Urinary bladder (tissue), 4 donors: Measurements from ENCODE around the gene C14orf132. TPM values are rescaled to one million over a fixed set of nuclear protein-coding genes. Genes with fewer than 3 reads are reported as not detected.

Experiments
- DNase-seq: peaks from one replicate; pipeline ENCODE4 v3.0.0-alpha.2; 2015; ENCODE audit errors: extremely low spot score
- H3K27ac ChIP-seq: one replicate; pipeline ENCODE4 v1.5.1; 2013; ENCODE audit warnings: low read depth, mild to moderate bottlenecking, moderate library complexity
- H3K36me3 ChIP-seq: one replicate; pipeline ENCODE4 v1.6.1; 2013; ENCODE audit warnings: mild to moderate bottlenecking, moderate library complexity; ENCODE audit not compliant: insufficient read depth
- H3K4me1 ChIP-seq: one replicate; pipeline ENCODE4 v1.6.1; 2013; ENCODE audit warnings: mild to moderate bottlenecking, moderate library complexity; ENCODE audit not compliant: insufficient read depth
- H3K4me3 ChIP-seq: one replicate; pipeline ENCODE4 v1.5.1; 2013; ENCODE audit warnings: low read depth, low read length
- WGBS: extraction: QIAGEN DNeasy Blood & Tissue Kit; methylation state at CpG from one replicate; pipeline ENCODE4 v1.1.7; 2013; 5-methylcytosine and 5-hydroxymethylcytosine counted together
- polyA plus RNA-seq: library from polyadenylated mRNA; stranded (reverse); fragments of 200-250 nt; gene quantifications from one replicate; pipeline ENCODE4 v1.2.3, GENCODE V29; 2013
- total RNA-seq: library from RNA; depleted of rRNA; stranded (reverse); fragments of >200 nt; gene quantifications from one replicate; pipeline ENCODE4 v1.2.3, GENCODE V29; 2014
- donor health status: healthy with polysubstance abuse.
- donor health status: healthy.

Gene C14orf132
- total and polyA plus RNA-seq, 2 donors, result 18.7 to 26.2 TPM

DNA sequence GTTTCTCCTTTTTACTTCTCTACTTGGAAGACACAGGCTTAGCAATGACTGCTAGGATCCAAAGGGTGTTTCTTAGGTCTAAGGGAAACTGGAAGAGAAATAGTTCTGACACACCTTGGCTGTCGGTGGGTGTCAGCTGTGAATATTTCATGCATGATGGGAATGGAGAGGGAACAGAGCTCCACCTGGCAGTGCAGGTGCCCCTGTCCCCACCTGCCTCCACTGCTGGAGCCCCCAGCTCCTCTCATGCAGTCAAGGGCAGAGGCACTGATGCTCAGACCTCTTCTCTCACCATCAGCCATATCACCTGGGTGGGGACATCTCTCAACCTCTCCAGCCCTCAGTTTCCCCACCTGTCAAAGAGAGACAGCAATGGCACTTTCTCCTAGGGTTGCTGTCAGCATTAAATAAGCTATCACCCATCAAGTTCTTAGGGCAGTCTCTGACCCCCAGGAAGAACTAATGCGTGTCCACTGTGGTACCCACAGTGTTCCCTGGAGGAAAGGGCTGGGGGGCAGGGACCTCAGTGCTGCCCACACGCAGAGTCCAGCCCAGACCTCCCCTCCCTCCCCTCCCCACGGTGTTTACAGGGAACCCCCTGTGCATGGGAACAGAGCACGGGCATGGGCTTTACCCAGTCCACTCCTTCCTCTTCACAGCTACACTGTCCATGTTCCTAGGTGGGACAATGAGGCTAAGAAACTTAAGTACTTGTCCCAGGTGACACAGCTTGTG is 69.1 kb downstream of the C14orf132 start:
- H3K4me1 ChIP-seq, result no peaks in the 10 kb centered on the region
- no peak for DNase-seq
- no peak overlapping the region for H3K27ac ChIP-seq
- WGBS, result 87% methylated on average over 5 of the region's 5 CpGs
- H3K36me3 ChIP-seq, result no peaks in the 10 kb centered on the region
- no peak overlapping the region for H3K4me3 ChIP-seq

DNA sequence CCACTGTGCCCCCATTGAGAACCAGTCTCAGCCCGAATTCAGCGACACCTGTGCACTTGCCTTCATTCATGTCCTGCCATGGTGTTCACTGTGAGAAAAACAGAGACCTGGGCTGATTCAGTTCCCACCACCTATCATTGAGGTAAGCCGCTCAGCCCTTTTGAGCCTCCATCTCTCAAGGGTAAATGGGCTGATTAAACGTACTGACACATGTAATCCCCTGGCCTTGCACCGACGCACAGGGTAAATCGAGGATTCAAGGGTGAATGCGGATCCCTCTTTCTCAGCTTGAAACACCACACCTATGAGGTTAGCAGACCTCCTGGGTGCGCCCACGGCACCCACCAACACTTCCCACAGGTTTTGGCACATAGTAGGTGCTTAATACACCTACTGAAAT is 69.7 kb downstream of the C14orf132 start:
- WGBS, result 97% methylated on average over 10 of the region's 10 CpGs
- no peaks in the 10 kb centered on the region for H3K4me1 ChIP-seq
- no peak for DNase-seq
- no peaks in the 10 kb centered on the region for H3K36me3 ChIP-seq
- H3K4me3 ChIP-seq, result no peak overlapping the region
- H3K27ac ChIP-seq, result no peak overlapping the region

- Histone ChIP-seq H3K27ac (no peak overlapping the region), H3K4me1 (no peaks in the 10 kb centered on the region), H3K4me3 (no peak overlapping the region), H3K36me3 (no peaks in the 10 kb centered on the region)
- DNase-seq, result no peak
- 85% methylated on average over 8 of the region's 8 CpGs for WGBS
Measured at GRCh38 chr14:96109596-96110355, 70.6 kb downstream of the C14orf132 start.

DNA sequence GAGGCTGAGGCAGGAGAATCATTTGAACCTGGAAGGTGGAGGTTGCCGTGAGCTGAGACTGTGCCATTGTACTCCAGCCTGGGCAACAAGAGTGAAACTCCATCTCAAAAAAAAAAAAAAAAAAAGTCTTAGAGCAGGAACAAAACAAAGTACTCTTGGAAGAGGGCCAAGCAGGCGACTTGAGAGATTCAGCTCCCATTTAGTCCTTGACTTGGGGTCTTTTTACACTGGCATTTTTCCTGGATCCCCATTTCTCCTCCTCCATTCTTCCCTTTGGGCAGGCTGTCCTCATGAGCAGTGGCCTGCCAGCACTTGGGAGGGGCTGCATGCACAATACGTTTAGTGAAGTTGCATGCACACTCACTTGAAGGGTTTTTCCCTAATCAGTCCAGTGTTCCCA is 72.9 kb downstream of the C14orf132 start:
- Histone ChIP-seq H3K4me1 (no peaks in the 10 kb centered on the region), H3K4me3 (no peak overlapping the region), H3K36me3 (no peaks in the 10 kb centered on the region), H3K27ac (no peak overlapping the region)
- WGBS, result 62% methylated on average over 3 of the region's 3 CpGs
- DNase-seq, result no peak

- H3K27ac ChIP-seq, result no peak overlapping the region
- no peak overlapping the region for H3K4me3 ChIP-seq
- H3K4me1 ChIP-seq, result no peaks in the 10 kb centered on the region
- H3K36me3 ChIP-seq, result no peaks in the 10 kb centered on the region
- no peak for DNase-seq
Measured at GRCh38 chr14:96114002-96114401, 74.8 kb downstream of the C14orf132 start.

DNA sequence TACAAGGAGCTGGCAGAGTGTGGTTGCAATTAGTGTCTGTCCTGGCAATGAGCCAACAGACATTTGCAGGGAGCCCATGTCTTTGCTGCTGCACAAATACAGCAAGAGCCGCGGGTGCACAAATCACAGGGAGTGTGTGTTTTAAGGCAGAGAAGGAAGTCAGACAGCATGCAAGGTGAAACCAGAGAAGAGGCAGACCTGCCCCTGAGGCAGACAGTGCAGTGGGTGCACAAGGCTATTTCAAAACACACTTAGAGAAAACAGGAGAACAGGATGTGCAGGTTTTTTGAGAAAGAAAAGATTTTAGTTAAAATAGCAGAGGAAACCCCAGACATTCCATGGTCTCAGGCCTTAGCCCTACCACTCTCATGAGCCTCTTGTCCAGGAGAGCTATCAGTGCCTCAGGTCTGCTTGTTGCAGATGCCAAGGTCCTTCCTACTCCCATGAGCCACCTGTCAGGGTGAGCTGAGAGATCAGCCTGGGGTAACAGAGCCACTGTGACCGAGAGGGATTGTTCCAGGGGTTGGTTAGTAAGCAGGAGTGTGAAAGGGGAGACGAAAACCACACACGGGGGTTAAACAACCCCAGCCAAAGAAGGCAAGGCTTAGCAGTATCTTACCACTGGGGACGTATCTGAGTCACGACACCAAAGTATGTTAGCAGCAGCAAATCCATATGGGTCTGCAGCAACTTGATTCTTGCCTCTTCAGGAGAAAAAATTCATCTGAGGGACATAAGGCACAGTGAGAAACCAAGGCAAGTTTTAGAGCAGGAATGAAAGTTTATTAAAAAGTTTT is 78.1 kb downstream of the C14orf132 start:
- no peak overlapping the region for H3K4me3 ChIP-seq
- 63% methylated on average over 7 of the region's 7 CpGs for WGBS
- no peaks in the 10 kb centered on the region for H3K4me1 ChIP-seq
- no peak overlapping the region for H3K27ac ChIP-seq
- DNase-seq, result no peak
- H3K36me3 ChIP-seq, result no peaks in the 10 kb centered on the region

DNA sequence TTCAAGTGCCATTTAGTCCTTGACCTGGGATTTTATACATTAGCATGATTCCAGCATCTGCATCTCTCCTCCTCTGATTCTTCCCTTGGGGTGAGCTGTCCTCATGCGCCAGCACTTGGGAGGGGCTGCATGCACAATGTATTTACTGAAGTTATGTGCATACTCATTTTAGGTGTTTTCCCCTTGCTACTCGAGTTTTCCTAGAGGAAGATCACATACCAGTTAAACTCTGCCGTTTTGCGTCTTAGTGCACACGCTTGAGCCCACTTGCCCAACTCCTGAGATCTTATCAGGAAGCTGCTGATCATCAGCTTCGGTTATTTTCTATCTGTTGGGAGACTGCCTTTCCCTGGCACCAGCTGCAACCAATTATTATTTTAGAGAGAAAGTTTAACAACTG is 78.8 kb downstream of the C14orf132 start:
- Histone ChIP-seq H3K4me3 (no peak overlapping the region), H3K4me1 (no peaks in the 10 kb centered on the region), H3K36me3 (no peaks in the 10 kb centered on the region), H3K27ac (no peak overlapping the region)
- 76% methylated on average over 6 of the region's 6 CpGs for WGBS
- no peak for DNase-seq

DNA sequence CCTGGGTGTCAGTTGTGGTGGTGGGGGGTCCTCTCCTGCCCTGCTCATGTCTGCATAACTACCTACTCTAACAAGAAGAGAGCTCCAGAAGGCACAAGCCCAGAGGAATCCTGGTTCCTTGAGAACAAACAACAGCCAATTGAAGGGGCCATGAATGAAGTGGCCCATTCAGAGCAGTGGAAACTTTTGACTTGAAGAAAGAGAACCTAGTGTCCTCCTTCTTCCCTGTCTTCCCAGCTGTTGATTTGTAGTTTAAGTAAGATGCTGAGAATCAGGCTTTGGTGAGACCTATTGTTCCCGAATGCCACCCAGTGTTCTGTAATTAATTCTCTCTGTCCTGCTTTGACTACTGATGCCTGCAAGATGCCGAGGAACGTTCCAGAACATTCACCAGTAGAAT is 79.2 kb downstream of the C14orf132 start:
- no peak overlapping the region for H3K27ac ChIP-seq
- H3K4me1 ChIP-seq, result no peaks in the 10 kb centered on the region
- H3K36me3 ChIP-seq, result no peaks in the 10 kb centered on the region
- no peak overlapping the region for H3K4me3 ChIP-seq
- DNase-seq, result no peak
- WGBS, result 93% methylated on average over 3 of the region's 3 CpGs

DNA sequence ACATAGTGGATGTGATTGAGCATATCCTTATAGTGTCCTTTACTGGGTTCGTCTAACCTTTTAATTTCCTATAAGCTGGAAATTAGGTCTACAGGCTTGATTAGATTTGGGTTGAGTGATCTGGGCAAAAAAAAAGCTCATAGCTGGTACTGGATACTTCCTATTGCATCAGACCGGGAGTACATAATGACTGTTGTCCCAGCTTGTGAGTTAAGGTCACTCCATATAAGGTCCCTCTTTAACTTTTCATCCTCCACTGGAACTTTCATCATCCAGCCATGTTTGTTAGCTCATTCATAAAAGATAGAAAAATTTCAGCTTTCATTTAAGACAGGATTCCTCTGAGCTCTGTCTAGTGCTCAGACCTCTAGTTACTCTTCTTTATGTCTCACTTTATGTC is 80.8 kb downstream of the C14orf132 start:
- Histone ChIP-seq H3K36me3 (no peaks in the 10 kb centered on the region), H3K27ac (no peak overlapping the region), H3K4me1 (no peaks in the 10 kb centered on the region), H3K4me3 (no peak overlapping the region)
- DNase-seq, result no peak
- 74% methylated on average over 2 of the region's 2 CpGs for whole genome bisulfite sequencing

DNA sequence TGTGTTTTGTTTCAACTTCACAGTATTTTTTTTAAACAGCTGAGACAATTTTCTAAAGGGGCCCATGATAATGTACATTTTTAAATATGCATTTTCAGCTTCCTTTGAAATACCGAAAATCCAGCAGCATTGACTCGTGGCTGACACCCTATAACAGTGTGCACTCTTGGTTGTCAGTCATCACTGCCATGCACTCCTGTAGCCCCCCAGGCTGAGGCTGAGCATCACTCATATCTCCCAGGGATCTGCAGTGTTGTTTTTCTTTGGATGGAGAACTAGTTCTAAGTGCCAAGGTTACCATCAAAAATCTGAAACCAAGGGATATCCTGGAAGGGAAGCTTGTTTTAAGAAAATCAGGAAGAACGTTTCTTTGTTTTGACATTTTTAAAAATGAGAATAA is 81.2 kb downstream of the C14orf132 start:
- no peak for DNase-seq
- H3K36me3 ChIP-seq, result no peaks in the 10 kb centered on the region
- H3K4me3 ChIP-seq, result no peak overlapping the region
- H3K4me1 ChIP-seq, result no peaks in the 10 kb centered on the region
- no peak overlapping the region for H3K27ac ChIP-seq
- 69% methylated on average over 3 of the region's 3 CpGs for WGBS

DNA sequence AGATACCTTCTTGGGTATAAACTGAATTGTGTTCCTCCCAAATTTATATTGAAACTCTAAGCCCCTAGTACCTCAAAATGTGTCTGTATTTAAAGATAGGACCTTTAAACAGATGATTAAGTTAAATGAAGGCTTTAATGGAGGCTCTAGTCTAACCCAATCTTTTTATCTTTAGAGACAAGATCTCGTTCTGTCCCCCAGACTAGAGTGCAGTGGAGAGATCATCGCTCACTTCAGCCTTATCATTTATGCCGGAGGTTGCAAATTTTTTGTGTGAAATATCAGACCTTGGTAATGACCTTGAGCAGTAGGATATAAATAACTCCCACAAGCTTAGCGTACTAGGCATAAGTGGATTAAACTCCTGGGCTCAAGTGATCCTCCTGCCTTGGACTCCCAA is 81.8 kb downstream of the C14orf132 start:
- no peaks in the 10 kb centered on the region for H3K36me3 ChIP-seq
- DNase-seq, result no peak
- H3K4me1 ChIP-seq, result peaks cover 2% of the 10 kb centered on the region
- no peak overlapping the region for H3K4me3 ChIP-seq
- H3K27ac ChIP-seq, result no peak overlapping the region
- 79% methylated on average over 4 of the region's 4 CpGs for WGBS

- WGBS, result 79% methylated on average over 4 of the region's 4 CpGs
- no peak overlapping the region for H3K27ac ChIP-seq
- no peak for DNase-seq
- H3K36me3 ChIP-seq, result no peaks in the 10 kb centered on the region
- H3K4me3 ChIP-seq, result no peak overlapping the region
- peaks cover 4% of the 10 kb centered on the region for H3K4me1 ChIP-seq
Measured at GRCh38 chr14:96121660-96122395, 82.7 kb downstream of the C14orf132 start.

GRCh38 chr14:96122496-96122895 is 83.3 kb downstream of the C14orf132 start:
- H3K4me1 ChIP-seq, result peaks cover 4% of the 10 kb centered on the region
- 55% methylated on average over 6 of the region's 6 CpGs for WGBS
- DNase-seq, result no peak
- H3K36me3 ChIP-seq, result no peaks in the 10 kb centered on the region
- H3K27ac ChIP-seq, result no peak overlapping the region
- H3K4me3 ChIP-seq, result no peak overlapping the region
